Measurements from ENCODE around the gene ARSA. TPM values are rescaled to one million over a fixed set of nuclear protein-coding genes. Genes with fewer than 3 reads are reported as not detected.

Gene ARSA
- total RNA-seq, 1 experiment from 2014 or later, result 43.8 TPM

GRCh38 chr22:50665738-50666137, 37.8 kb upstream of the ARSA start:
- ATAC-seq (no peak), DNase-seq (ENCODE audit: low read depth, low spot score) (no peak)
- Histone ChIP-seq H3K27me3 (ENCODE audit: control insufficient read depth, insufficient read depth, low read length) (no peaks in the 10 kb centered on the region), H3K4me3 (ENCODE audit: low read depth in 2 of 2, low read length in 2 of 2) (no peak overlapping the region), H3K27ac (ENCODE audit: low read length) (no peak overlapping the region), H3K4me1 (ENCODE audit: control insufficient read depth, insufficient read depth, low read length) (no peaks in the 10 kb centered on the region), H3K36me3 (ENCODE audit: control insufficient read depth, insufficient read depth, low read length) (no peaks in the 10 kb centered on the region), H3K9me3 (ENCODE audit: control insufficient read depth, insufficient read depth, low read depth, low read length) (no peaks in the 10 kb centered on the region)
- in situ Hi-C loops (cut with HindIII; ENCODE audit: low pct_unique_long_range_greater_than_20kb, low sequenced_read_pairs), result no loop called here
- intact Hi-C loops (cut with micrococcal nuclease; ENCODE audit: unreplicated experiment), result no loop called here
- ChIA-PET CTCF (no interaction called here), POLR2A (no interaction called here)
- TF ChIP-seq TCF7L2 (IDR thresholded peaks at IDR 0.05; ENCODE audit: low read depth, low read length), result no peak
- no peak for TF ChIP-seq POLR2AphosphoS5 (IDR thresholded peaks at IDR 0.05; ENCODE audit: low read depth, low read length)
- no peak for TF ChIP-seq REST (IDR thresholded peaks at IDR 0.05; ENCODE audit: insufficient read depth in 1 of 2, low read depth in 2 of 2, low read length in 1 of 2)
- TF ChIP-seq CTCF (IDR thresholded peaks at IDR 0.05), result no peak
- TF ChIP-seq SIN3A (IDR thresholded peaks at IDR 0.05; ENCODE audit: borderline replicate concordance, insufficient read depth, low read depth, low read length), result no peak
- no TSS peak for BruUV-seq (replicated peaks)

- Histone ChIP-seq H3K27ac (ENCODE audit: low read length) (no peak overlapping the region), H3K36me3 (ENCODE audit: control insufficient read depth, insufficient read depth, low read length) (no peaks in the 10 kb centered on the region), H3K4me3 (ENCODE audit: low read depth in 2 of 2, low read length in 2 of 2) (no peak overlapping the region), H3K27me3 (ENCODE audit: control insufficient read depth, insufficient read depth, low read length) (no peaks in the 10 kb centered on the region), H3K9me3 (ENCODE audit: control insufficient read depth, insufficient read depth, low read depth, low read length) (no peaks in the 10 kb centered on the region), H3K4me1 (ENCODE audit: control insufficient read depth, insufficient read depth, low read length) (no peaks in the 10 kb centered on the region)
- no TSS peak for BruUV-seq (replicated peaks)
- intact Hi-C loops (cut with micrococcal nuclease; ENCODE audit: unreplicated experiment) (no loop called here), in situ Hi-C loops (cut with HindIII; ENCODE audit: low pct_unique_long_range_greater_than_20kb, low sequenced_read_pairs) (no loop called here)
- CTCF ChIA-PET, result no interaction called here
- TF ChIP-seq POLR2AphosphoS5 (IDR thresholded peaks at IDR 0.05; ENCODE audit: low read depth, low read length), result no peak
- POLR2A ChIA-PET, result no interaction called here
- DNase-seq (ENCODE audit: low read depth, low spot score), result no peak
- ATAC-seq, result no peak
Observed at GRCh38 chr22:50665212-50665611, 37.3 kb upstream of the ARSA start.

GRCh38 chr22:50660306-50660705, 32.4 kb upstream of the ARSA start:
- intact Hi-C loops (cut with micrococcal nuclease; ENCODE audit: unreplicated experiment), result no loop called here
- CTCF ChIA-PET, result no interaction called here

More at GRCh38 chr22:50660306-50660705, 32.4 kb upstream of the ARSA start:
- in situ Hi-C loops (cut with HindIII; ENCODE audit: low pct_unique_long_range_greater_than_20kb, low sequenced_read_pairs), result no loop called here
- ATAC-seq (no peak), DNase-seq (ENCODE audit: low read depth, low spot score) (no peak)
- H3K27ac ChIP-seq (ENCODE audit: low read length), result no peak overlapping the region
- BruUV-seq (replicated peaks), result no TSS peak
- TF ChIP-seq TCF7L2 (IDR thresholded peaks at IDR 0.05; ENCODE audit: low read depth, low read length) (no peak), POLR2AphosphoS5 (IDR thresholded peaks at IDR 0.05; ENCODE audit: low read depth, low read length) (no peak), CTCF (IDR thresholded peaks at IDR 0.05) (no peak), SIN3A (IDR thresholded peaks at IDR 0.05; ENCODE audit: borderline replicate concordance, insufficient read depth, low read depth, low read length) (no peak), REST (IDR thresholded peaks at IDR 0.05; ENCODE audit: insufficient read depth in 1 of 2, low read depth in 2 of 2, low read length in 1 of 2) (no peak)
- H3K4me1 ChIP-seq (ENCODE audit: control insufficient read depth, insufficient read depth, low read length), result no peaks in the 10 kb centered on the region
- POLR2A ChIA-PET, result no interaction called here
- H3K36me3 ChIP-seq (ENCODE audit: control insufficient read depth, insufficient read depth, low read length), result no peaks in the 10 kb centered on the region
- H3K9me3 ChIP-seq (ENCODE audit: control insufficient read depth, insufficient read depth, low read depth, low read length), result no peaks in the 10 kb centered on the region
- no peaks in the 10 kb centered on the region for H3K27me3 ChIP-seq (ENCODE audit: control insufficient read depth, insufficient read depth, low read length)
- no peak overlapping the region for H3K4me3 ChIP-seq (ENCODE audit: low read depth in 2 of 2, low read length in 2 of 2)
